PC-9 (cell line): ENCODE data around the gene BABAM1.

Experiments
- CTCF ChIP-seq: fragments of 200-600 bp; sonication (generic); conservative IDR thresholded peaks from 2 replicates; pipeline ENCODE4 v1.6.1; 2017; ENCODE audit warnings: mixed run types, antibody characterized with exemption, mild to moderate bottlenecking, moderate library complexity
- EZH2 ChIP-seq: fragments of 200-600 bp; sonication (generic); IDR thresholded peaks from 2 replicates; pipeline ENCODE4 v1.8.0; 2017; ENCODE audit warnings: antibody characterized with exemption, low read depth

DNA sequence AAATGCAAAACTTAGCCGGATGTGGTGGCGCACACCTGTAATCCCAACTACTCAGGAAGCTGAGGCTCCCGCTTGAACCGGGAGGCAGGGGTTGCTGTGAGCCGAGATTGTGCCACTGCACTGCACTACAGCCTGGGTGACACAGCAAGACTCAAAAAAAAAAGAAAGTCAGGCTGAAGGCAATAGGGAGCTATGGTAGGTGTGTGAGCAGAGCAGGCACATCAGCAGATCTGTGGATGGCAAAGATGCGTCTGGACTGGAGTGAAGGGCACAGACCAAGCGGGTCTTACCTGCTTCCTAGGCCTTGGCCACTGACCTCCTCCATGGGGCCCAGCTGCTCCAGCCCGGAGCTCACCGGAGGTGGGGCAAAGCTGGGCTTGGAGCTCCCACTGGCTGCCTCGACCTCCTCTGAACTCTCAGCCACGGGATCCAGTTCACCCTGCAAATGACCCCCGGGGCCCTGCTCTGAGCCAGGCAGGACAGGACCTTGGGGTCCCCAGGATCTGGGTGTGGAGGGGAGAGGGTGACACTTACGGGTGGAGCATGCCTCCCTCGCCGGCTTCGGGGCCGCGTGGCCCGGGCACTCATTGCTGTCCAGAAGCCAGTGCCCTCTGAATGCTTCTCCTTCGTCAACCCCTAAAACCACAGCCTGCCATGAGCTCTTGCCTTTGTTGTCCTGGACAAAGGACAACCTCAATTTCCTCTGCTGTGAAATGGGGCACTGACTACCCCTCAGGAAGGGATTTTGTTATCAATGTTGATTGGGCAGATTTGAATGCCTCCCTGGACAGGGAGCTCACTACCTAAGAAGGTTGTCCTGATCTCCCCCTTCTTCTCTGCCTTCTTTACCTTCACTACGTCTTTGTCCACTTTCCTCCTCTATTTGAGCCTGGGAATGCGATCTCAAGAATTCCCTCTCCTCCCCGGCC, 3.3 kb upstream of the BABAM1 start:
- TF ChIP-seq CTCF (no peak), EZH2 (no peak)
